Measurements from ENCODE around the gene MUCL3. TPM values are rescaled to one million over a fixed set of nuclear protein-coding genes. Genes with fewer than 3 reads are reported as not detected.

MUCL3 gene
- total RNA-seq, 1 experiment from 2014 or later: 0.15 TPM

GRCh38 chr6:30997301-30997700, 56.5 kb downstream of the MUCL3 start:
- H3K27ac Mint-ChIP-seq: no peak overlapping the region
- POLR2A ChIA-PET: no interaction called here
- no peak for ATAC-seq
- no peaks in the 10 kb centered on the region for H3K27me3 Mint-ChIP-seq (ENCODE audit: low read depth)
- peaks cover 18% of the 10 kb centered on the region for H3K9me3 Mint-ChIP-seq
- H3K36me3 Mint-ChIP-seq: peaks cover 12% of the 10 kb centered on the region
- no peak for DNase-seq (ENCODE audit: low spot score)
- CTCF ChIA-PET: interaction anchor here (1.2 kb wide), 1 partner anchor 45 kb away, joined by 3 read pairs; no protein-coding TSS in a partner anchor
- TF ChIP-seq JUN (CRISPR knock-in tag; IDR thresholded peaks at IDR 0.05): no peak
- no peak for TF ChIP-seq ZNF281 (CRISPR knock-in tag; IDR thresholded peaks at IDR 0.05)
- no peak overlapping the region for H3K4me3 Mint-ChIP-seq
- H3K4me1 Mint-ChIP-seq: no peaks in the 10 kb centered on the region

GRCh38 chr6:30998785-30999184, 58.0 kb downstream of the MUCL3 start:
- CTCF ChIA-PET: interaction anchor here (1.2 kb wide), 1 partner anchor 44 kb away, joined by 3 read pairs; no protein-coding TSS in a partner anchor

More at GRCh38 chr6:30998785-30999184, 58.0 kb downstream of the MUCL3 start:
- no peak for DNase-seq (ENCODE audit: low spot score)
- Mint-ChIP-seq H3K27me3 (ENCODE audit: low read depth) (no peaks in the 10 kb centered on the region), H3K9me3 (peaks cover 16% of the 10 kb centered on the region), H3K27ac (no peak overlapping the region), H3K36me3 (peaks cover 11% of the 10 kb centered on the region), H3K4me3 (no peak overlapping the region), H3K4me1 (no peaks in the 10 kb centered on the region)
- TF ChIP-seq RELA (CRISPR knock-in tag; IDR thresholded peaks at IDR 0.05; ENCODE audit: borderline replicate concordance) (no peak), ZNF532 (CRISPR knock-in tag; IDR thresholded peaks at IDR 0.05; ENCODE audit: borderline replicate concordance) (no peak), E2F1 (CRISPR knock-in tag; IDR thresholded peaks at IDR 0.05) (no peak), ZNF416 (CRISPR knock-in tag; IDR thresholded peaks at IDR 0.05) (no peak), PREB (CRISPR knock-in tag; IDR thresholded peaks at IDR 0.05; ENCODE audit: borderline replicate concordance) (no peak), MLX (CRISPR knock-in tag; IDR thresholded peaks at IDR 0.05) (no peak), ZMAT4 (CRISPR knock-in tag; IDR thresholded peaks at IDR 0.05) (no peak), CREB1 (CRISPR knock-in tag; IDR thresholded peaks at IDR 0.05) (no peak), ZNF219 (CRISPR knock-in tag; IDR thresholded peaks at IDR 0.05; ENCODE audit: borderline replicate concordance) (no peak), ZNF263 (CRISPR knock-in tag; IDR thresholded peaks at IDR 0.05; ENCODE audit: low read depth) (no peak), ZBTB21 (CRISPR knock-in tag; IDR thresholded peaks at IDR 0.05; ENCODE audit: borderline replicate concordance) (no peak), STAT6 (CRISPR knock-in tag; conservative IDR thresholded peaks at IDR 0.05; ENCODE audit: low read depth) (no peak), NFATC4 (CRISPR knock-in tag; IDR thresholded peaks at IDR 0.05) (no peak), ATF3 (CRISPR knock-in tag; conservative IDR thresholded peaks at IDR 0.05) (no peak), FOXK1 (CRISPR knock-in tag; IDR thresholded peaks at IDR 0.05) (no peak), SMAD3 (CRISPR knock-in tag; IDR thresholded peaks at IDR 0.05; ENCODE audit: borderline replicate concordance) (no peak)
- POLR2A ChIA-PET: no interaction called here
- ATAC-seq: no peak
